HG02884 (cell line): Measurements from ENCODE around the gene ERVFRD-1.

Source experiments
- ATAC-seq: cut with Tn5 transposase; IDR thresholded peaks from one replicate; pipeline ENCODE4 v1.9.1; 2021; ENCODE audit warnings: mild to moderate bottlenecking, moderate library complexity; ENCODE audit not compliant: unreplicated experiment

The ERVFRD-1 gene

DNA sequence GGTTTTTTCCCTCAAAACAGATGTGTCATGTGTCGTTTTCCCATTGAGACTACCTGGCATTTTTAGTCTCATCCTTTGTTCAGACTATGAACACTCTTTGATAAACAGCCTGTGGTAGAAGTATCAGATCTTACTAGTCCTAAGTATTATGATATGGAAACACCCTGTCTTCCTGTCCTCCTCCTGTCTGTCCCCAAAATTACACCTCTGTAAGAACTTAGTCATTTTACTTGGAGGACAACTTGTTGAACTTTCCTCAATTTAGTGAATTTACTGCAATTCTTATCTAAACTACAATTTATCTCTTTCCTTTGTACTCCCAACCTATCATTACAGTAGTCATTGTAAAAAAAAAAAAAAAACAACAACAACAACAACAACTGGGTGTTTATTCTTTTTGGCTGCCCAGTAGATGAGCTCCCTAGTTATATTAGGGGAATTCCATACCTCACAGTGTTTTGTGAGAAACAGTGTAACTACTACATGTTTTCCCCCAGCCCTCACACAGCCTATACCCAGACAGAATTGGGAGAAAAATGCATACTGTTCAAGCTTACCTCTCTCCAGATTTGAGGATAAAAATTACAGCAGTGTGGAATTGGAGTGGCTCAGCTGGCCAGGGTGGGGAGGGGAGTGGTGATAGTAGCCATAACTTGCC lies 18.5 kb upstream of the ERVFRD-1 start:
- peak; percentile 57 for ATAC-seq

- ATAC-seq: no peak
Observed at GRCh38 chr6:11128608-11129007, 17.1 kb upstream of the ERVFRD-1 start.

GRCh38 chr6:11126876-11127275 lies 15.4 kb upstream of the ERVFRD-1 start:
- no peak for ATAC-seq

DNA sequence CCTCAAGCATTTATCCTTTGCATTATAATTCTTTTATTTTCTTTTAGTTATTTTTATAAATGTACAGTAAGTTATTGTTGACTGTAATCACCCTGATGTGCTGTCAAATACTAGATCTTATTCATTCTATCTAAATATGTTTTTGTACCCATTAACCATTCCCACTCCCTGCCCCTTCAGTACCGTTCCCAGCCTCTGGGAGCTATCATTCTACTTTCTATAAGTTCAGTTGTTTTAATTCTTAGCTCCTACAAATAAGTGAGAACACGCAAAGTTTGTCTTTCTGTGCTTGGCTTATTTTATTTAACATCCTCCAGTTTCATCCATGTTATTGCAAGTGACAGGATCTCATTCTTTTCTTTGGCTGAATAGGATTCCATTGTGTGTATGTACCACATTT lies 12.5 kb upstream of the ERVFRD-1 start:
- no peak for ATAC-seq

- no peak for ATAC-seq
Observed at GRCh38 chr6:11122380-11122779, 10.9 kb upstream of the ERVFRD-1 start.

GRCh38 chr6:11121851-11122250 lies 10.3 kb upstream of the ERVFRD-1 start:
- no peak for ATAC-seq

DNA sequence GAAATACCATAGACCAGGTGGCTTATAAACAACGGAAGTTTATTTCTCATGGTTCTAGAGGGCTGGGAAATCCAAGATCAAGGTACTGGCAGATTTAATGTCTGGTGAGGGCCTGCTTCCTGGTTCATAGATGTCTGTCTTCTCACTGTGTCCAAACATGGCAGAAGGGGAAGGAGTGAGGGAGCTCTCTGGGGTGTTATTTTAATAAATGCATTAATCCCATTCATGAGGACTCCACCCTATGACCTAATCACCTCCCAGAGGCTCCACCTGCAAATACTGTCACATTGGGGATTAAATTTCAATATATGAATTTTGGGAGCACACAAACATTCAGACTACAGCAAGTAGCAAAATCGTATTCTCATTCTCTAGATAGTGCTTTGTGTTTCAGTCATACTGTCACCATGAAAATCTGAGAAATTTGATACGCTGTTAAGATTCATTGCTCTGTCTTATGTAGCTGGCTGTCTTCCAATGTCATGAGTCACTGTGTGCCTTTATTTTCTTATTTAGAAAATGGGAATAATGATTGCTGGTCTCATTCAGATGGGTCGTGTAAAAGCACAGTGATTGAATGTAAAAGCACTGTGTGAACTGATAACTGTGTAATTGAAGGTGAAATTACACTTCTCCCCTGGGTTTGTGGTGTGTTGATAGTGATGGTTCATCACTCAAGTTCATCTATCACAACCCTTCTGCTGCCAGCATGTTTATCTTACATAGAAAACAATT lies 8.9 kb upstream of the ERVFRD-1 start:
- no peak for ATAC-seq

DNA sequence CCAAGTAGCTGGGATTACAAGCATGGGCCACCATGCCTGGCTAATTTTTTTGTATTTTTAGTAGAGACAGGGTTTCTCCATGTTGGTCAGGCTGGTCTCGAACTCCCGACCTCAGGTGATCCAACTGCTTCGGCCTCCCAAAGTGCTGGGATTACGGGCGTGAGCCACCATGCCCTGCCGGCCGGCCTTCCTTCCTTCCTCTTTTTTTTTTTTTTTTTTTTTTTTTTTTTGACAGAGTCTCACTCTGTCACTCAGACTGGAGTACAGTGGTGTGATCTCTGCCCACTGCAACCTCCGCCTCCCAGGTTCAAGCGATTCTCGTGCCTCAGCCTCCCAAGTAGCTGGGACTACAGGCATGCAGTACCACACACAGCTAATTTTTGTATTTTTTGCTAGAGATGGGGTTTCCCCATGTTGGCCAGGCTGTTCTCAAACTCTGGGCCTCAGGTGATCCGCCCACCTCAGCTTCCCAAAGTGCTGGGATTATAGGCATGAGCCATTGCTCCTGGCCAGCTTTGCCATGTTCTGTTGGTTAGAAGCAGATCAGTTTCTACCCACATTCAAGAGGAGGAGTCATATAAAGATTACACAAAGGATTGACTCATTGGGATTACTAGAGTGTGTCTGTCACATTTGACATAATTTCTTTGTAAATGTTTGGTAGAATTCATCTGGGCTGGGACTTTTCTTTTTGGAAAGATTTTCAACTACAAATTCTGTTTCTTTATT lies 4.4 kb upstream of the ERVFRD-1 start:
- ATAC-seq: peak; percentile 51

- ATAC-seq: no peak
Observed at GRCh38 chr6:11113038-11113437, 1.5 kb upstream of the ERVFRD-1 start.

DNA sequence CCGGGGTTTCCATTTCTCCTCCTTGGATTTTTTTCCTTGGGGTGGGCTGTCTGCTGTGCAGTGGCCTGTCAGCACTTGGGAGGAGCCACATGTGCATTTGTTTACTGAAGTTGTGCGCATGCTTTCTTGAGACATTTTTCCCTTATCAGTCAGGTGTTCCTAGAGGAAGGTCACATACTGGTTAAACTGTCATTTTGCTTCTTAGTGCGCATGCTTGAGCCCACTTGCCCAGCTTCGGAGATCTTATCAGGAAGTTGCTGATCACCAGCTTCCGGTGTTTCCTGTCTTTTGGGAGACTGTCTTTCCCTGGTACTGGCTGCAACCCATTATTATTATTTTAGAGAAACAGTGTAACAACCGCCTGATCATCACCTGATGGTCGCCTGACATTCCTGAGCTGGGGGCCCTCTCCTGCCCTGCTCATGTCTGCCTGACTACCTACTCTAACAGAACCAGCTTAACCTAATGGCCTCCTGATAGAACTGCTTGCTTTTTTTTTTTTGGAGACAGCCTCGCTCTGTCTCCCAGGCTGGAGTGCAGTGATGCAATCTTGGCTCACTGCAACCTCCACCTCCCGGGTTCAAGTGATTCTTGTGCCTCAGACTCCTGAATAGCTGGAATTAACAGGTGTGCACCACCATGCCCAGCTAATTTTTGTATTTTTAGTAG lies 378 bp upstream of the ERVFRD-1 start:
- no peak for ATAC-seq

DNA sequence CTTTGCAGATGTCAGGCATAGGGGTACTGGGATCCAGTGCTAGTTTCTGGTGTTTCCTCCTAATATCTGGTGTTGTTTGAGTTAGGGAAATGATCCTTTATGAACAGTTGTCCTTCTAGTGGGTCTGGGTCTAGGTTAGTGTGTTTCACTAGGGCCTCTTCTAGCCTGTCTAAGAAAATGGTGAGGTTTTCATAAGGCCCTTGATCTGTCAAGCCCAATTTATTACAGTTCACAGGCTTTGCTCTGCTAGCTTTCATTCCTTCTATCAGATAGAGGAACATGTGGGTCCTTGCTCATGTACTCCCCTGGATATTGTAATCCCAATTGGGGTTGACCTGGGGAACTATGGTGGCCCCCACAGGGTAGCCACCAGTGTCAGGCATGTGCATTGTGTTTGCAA lies 2.8 kb downstream of the ERVFRD-1 start:
- ATAC-seq: no peak

GRCh38 chr6:11103065-11103464 lies 8.5 kb downstream of the ERVFRD-1 start:
- no peak for ATAC-seq

DNA sequence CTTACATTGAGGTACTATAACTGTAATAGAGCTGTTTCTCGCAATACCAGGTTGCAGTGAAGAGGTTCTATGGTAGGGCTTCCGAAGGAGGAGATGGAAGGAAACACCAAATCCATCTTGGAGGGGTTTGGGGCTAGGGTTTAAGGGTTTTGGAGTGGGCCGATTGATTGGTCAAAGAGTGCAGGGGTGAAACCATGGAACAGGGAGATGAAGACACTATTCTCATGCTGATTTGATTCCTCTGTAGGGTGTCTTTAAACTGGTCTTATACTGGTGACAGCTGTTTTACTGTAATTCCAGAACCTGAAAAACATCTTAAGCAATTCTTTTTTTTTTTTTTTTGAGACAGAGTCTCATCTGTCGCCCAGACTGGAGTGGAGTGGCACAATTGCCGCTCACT lies 10.1 kb downstream of the ERVFRD-1 start:
- no peak for ATAC-seq

DNA sequence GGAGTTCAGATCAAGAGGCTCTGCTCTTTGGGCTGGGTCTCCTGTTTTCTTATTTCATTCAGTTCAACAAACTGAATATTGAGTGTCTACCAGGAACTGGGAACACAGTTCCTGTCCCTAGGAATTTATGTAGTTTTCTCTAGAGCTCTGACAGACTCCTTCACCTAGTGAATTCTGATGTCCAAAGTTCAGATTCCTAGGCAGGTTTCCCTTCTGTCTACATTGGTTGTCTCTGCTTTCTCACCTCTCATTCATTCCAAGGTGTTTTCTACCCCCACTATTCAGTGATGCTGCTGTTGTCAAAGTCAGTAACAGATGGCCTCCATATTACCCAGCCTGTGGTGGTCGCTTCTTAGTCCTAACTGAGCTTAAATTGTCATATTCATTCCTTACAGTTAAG lies 13.5 kb downstream of the ERVFRD-1 start:
- ATAC-seq: no peak

DNA sequence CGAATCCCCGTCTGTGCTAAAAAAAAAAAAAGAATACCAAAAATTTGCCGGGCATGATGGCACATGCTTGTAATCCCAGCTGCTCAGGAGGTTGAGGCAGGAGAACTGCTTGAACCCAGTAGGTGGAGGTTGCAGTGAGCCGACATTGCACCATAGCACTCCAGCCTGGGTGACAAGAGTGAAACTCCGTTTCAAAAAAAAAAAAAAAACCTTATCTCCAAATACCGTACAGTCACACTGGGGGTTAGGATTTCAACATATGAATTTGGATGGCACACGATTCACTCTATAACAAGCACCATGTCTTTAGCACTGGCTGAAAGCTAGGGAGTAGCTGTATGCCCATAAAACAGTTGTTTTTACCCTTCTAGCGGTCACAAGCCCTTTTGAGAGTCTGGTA lies 14.0 kb downstream of the ERVFRD-1 start:
- ATAC-seq: no peak

GRCh38 chr6:11096109-11096508 lies 15.4 kb downstream of the ERVFRD-1 start:
- ATAC-seq: no peak

- no peak for ATAC-seq
Observed at GRCh38 chr6:11094941-11095340, 16.6 kb downstream of the ERVFRD-1 start.

DNA sequence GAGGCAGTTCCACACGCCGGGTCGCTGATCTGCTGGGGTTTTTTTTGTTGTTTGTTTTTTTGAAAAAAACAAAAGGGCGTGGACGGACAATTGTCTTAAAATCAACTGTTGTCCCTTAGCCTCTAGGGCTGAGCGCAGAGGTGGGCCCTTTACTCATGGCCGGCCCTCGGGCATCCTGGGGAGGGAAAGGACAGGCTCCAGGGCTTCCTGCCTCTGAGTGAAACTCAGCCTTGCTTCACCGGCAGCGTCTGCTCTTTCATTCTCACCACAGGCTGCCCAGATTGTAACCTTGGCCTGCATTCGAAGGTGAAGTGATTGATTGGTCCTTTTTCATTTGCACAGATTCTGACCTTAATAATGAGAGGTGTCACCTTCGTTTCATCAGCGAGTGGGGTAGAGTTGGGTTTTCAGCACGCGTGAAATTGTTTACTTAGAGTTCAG lies 17.1 kb downstream of the ERVFRD-1 start:
- peak; percentile 31 for ATAC-seq

- ATAC-seq: peak; percentile 83
Observed at GRCh38 chr6:11093626-11094410, 17.7 kb downstream of the ERVFRD-1 start, which contains the start of gene SMIM13. TSS of gene SMIM13 (plus strand) at chr6:11093834. CDS start at chr6:11094314, 480 bp downstream.

- ATAC-seq: peak; percentile 26
Observed at GRCh38 chr6:11093376-11093625, 18.2 kb downstream of the ERVFRD-1 start.
